ENCODE measurements around the gene HS3ST3B1.
A peak's percentile ranks its signal among the peaks of the same experiment; 100 is the strongest.

Gene HS3ST3B1

DNA sequence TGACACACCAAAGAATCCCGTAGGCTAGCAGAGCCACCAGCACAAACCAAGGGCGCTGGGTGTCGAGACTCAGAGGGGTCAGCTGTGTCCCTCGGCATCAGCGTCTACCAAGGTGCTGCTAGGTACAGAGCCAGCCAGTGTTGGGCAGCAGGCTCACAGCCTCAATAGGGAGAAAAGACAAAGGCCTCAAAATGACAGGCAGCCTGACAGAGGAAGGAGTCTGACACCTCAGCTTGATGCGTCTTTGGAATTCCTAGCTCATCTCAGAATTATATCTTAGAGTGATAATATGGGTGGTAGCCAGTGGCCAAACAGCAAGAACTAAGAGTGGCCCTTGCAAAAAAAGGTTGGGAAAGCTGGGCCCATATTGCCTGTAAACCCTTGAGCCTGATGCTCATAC, 45.9 kb downstream of the HS3ST3B1 start:
- no peak overlapping the region for H3K27ac ChIP-seq (ENCODE audit: low read length)
- H3K9me3 ChIP-seq (replicated peaks; ENCODE audit: insufficient read depth, low read length), result no peaks in the 10 kb centered on the region
- TF ChIP-seq, protein P1, sequence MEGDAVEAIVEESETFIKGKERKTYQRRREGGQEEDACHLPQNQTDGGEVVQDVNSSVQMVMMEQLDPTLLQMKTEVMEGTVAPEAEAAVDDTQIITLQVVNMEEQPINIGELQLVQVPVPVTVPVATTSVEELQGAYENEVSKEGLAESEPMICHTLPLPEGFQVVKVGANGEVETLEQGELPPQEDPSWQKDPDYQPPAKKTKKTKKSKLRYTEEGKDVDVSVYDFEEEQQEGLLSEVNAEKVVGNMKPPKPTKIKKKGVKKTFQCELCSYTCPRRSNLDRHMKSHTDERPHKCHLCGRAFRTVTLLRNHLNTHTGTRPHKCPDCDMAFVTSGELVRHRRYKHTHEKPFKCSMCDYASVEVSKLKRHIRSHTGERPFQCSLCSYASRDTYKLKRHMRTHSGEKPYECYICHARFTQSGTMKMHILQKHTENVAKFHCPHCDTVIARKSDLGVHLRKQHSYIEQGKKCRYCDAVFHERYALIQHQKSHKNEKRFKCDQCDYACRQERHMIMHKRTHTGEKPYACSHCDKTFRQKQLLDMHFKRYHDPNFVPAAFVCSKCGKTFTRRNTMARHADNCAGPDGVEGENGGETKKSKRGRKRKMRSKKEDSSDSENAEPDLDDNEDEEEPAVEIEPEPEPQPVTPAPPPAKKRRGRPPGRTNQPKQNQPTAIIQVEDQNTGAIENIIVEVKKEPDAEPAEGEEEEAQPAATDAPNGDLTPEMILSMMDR (IDR thresholded peaks at IDR 0.05; ENCODE audit: low read length), result no peak
- TF ChIP-seq EZH2phosphoT487 (IDR thresholded peaks at IDR 0.05; ENCODE audit: low read length) (no peak), EZH2 (optimal IDR thresholded peaks at IDR 0.05; ENCODE audit: low read depth, low read length) (no peak)
- H3K4me1 ChIP-seq (ENCODE audit: low read length), result no peaks in the 10 kb centered on the region
- no peaks in the 10 kb centered on the region for H3K27me3 ChIP-seq (replicated peaks; ENCODE audit: insufficient read depth, low read length)
- no peaks in the 10 kb centered on the region for H3K9me2 ChIP-seq (replicated peaks; ENCODE audit: insufficient read depth, low read length)
- H3K4me3 ChIP-seq (ENCODE audit: low read length), result no peak overlapping the region
- no peaks in the 10 kb centered on the region for H3F3A ChIP-seq (ENCODE audit: insufficient read depth, low read length)
- H4K20me1 ChIP-seq (ENCODE audit: insufficient read depth, low read length), result no peaks in the 10 kb centered on the region
- DNase-seq, result no peak
- no peak overlapping the region for H3K4me2 ChIP-seq (ENCODE audit: low read depth, low read length)
- no peaks in the 10 kb centered on the region for H3K36me3 ChIP-seq (replicated peaks; ENCODE audit: insufficient read depth, low read length)
- H2AFZ ChIP-seq (ENCODE audit: low read length), result no peak overlapping the region
- H3K9ac ChIP-seq (ENCODE audit: low read length), result no peak overlapping the region
- no peaks in the 10 kb centered on the region for H3K79me2 ChIP-seq (ENCODE audit: low read length)

DNA sequence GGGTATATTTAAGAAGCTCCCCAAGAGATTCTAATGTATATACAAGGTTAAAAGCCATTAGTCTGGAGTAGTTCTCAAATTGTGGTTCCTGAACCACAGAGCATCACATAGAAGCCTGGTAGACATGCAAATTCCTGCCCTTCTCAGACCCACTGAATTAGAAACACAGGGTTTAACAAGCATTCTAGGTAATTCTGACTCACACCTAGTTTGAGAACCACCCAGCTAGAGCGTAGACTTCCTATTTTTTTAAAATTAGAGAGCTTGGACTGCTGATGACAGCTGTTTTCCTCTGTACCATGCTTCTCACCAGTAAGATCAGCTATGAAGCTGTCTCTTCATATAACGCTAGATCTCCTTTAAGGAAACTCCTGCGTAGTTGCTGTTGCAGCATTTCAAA, 50.6 kb downstream of the HS3ST3B1 start:
- TF ChIP-seq EZH2phosphoT487 (IDR thresholded peaks at IDR 0.05; ENCODE audit: low read length) (no peak), EZH2 (optimal IDR thresholded peaks at IDR 0.05; ENCODE audit: low read depth, low read length) (no peak)
- TF ChIP-seq, protein P1 (IDR thresholded peaks at IDR 0.05; ENCODE audit: low read length), result no peak
- Histone ChIP-seq H3K4me2 (ENCODE audit: low read depth, low read length) (no peak overlapping the region), H4K20me1 (ENCODE audit: insufficient read depth, low read length) (no peaks in the 10 kb centered on the region), H3K4me1 (ENCODE audit: low read length) (no peaks in the 10 kb centered on the region), H2AFZ (ENCODE audit: low read length) (no peak overlapping the region), H3K27ac (ENCODE audit: low read length) (no peak overlapping the region; the same call in 1 of the 2 replicates), H3K4me3 (ENCODE audit: low read length) (no peak overlapping the region), H3K9ac (ENCODE audit: low read length) (no peak overlapping the region), H3K79me2 (ENCODE audit: low read length) (no peaks in the 10 kb centered on the region), H3K9me3 (replicated peaks; ENCODE audit: insufficient read depth, low read length) (no peaks in the 10 kb centered on the region), H3K36me3 (replicated peaks; ENCODE audit: insufficient read depth, low read length) (no peaks in the 10 kb centered on the region), H3K9me2 (replicated peaks; ENCODE audit: insufficient read depth, low read length) (no peaks in the 10 kb centered on the region), H3K27me3 (replicated peaks; ENCODE audit: insufficient read depth, low read length) (no peaks in the 10 kb centered on the region), H3F3A (ENCODE audit: insufficient read depth, low read length) (no peaks in the 10 kb centered on the region)
- peak; percentile 7 for DNase-seq

DNA sequence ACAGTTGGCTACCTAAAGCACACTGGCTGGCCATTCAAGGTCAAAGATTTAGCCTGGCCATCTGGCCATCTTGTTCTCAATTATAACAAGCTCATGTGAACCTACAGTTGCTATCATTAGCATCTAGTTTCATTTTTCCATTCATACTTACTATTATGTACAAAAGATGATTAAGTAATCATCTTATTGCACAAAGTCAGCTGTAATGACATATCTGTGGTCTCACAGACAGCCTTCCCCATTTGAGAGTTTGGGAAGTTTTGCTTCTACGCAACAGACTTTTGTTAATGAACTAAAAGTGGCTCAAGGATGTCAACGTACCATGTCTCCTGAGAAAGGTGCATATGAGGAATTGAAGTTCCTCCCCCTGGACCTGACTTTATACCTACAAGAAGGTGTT, 51.3 kb downstream of the HS3ST3B1 start:
- no peak for DNase-seq
- H3K4me2 ChIP-seq (ENCODE audit: low read depth, low read length), result no peak overlapping the region
- H3F3A ChIP-seq (ENCODE audit: insufficient read depth, low read length), result no peaks in the 10 kb centered on the region
- TF ChIP-seq, protein P1 (IDR thresholded peaks at IDR 0.05; ENCODE audit: low read length), result no peak
- no peak for TF ChIP-seq EZH2 (optimal IDR thresholded peaks at IDR 0.05; ENCODE audit: low read depth, low read length)
- no peak overlapping the region for H3K27ac ChIP-seq (ENCODE audit: low read length)
- no peaks in the 10 kb centered on the region for H3K4me1 ChIP-seq (ENCODE audit: low read length)
- H3K9me3 ChIP-seq (replicated peaks; ENCODE audit: insufficient read depth, low read length), result no peaks in the 10 kb centered on the region
- no peaks in the 10 kb centered on the region for H4K20me1 ChIP-seq (ENCODE audit: insufficient read depth, low read length)
- H2AFZ ChIP-seq (ENCODE audit: low read length), result no peak overlapping the region
- H3K79me2 ChIP-seq (ENCODE audit: low read length), result no peaks in the 10 kb centered on the region
- no peaks in the 10 kb centered on the region for H3K9me2 ChIP-seq (replicated peaks; ENCODE audit: insufficient read depth, low read length)
- H3K4me3 ChIP-seq (ENCODE audit: low read length), result no peak overlapping the region
- no peaks in the 10 kb centered on the region for H3K27me3 ChIP-seq (replicated peaks; ENCODE audit: insufficient read depth, low read length)
- no peaks in the 10 kb centered on the region for H3K36me3 ChIP-seq (replicated peaks; ENCODE audit: insufficient read depth, low read length)
- no peak overlapping the region for H3K9ac ChIP-seq (ENCODE audit: low read length)
